Liver (tissue), 3 donors: ENCODE results near the gene DPAGT1.

Experiments
- CTCF ChIP-seq: fragments of 150-350 bp; IDR thresholded peaks from 2 replicates; pipeline ENCODE4 v1.5.1; 2017; ENCODE audit warnings: improper control_type of control experiment, low read depth, low read length; ENCODE audit not compliant: missing input control
- EGR1 ChIP-seq, 2 donors: IDR thresholded peaks; 2 replicates each; pipeline ENCODE4 v1.6.1; 2016 to 2018; ENCODE audit warnings: antibody characterized with exemption in 2 of 2, low read depth in 2 of 2
- GABPA ChIP-seq, 2 donors: IDR thresholded peaks in 1 of 2; conservative IDR thresholded peaks in 1 of 2; 2 replicates each; pipeline ENCODE4 v1.6.1; 2016; ENCODE audit warnings: antibody characterized with exemption in 2 of 2, mild to moderate bottlenecking in 1 of 2, moderate library complexity in 1 of 2
- NR2F2 ChIP-seq: IDR thresholded peaks from 2 replicates; pipeline ENCODE4 v1.6.1; 2016; ENCODE audit warnings: antibody characterized with exemption
- RAD21 ChIP-seq, 2 donors: IDR thresholded peaks; 2 replicates each; pipeline ENCODE4 v1.6.1; 2016; ENCODE audit warnings: antibody characterized with exemption in 2 of 2, mild to moderate bottlenecking in 2 of 2
- REST ChIP-seq: IDR thresholded peaks from 2 replicates; pipeline ENCODE4 v1.6.1; 2016; ENCODE audit warnings: antibody characterized with exemption, mild to moderate bottlenecking
- RXRA ChIP-seq, 2 donors: IDR thresholded peaks; 2 replicates each; pipeline ENCODE4 v1.6.1; 2017 to 2018; ENCODE audit warnings: antibody characterized with exemption in 2 of 2, mild to moderate bottlenecking in 1 of 2
- YY1 ChIP-seq: IDR thresholded peaks from 2 replicates; pipeline ENCODE4 v1.6.1; 2016; ENCODE audit warnings: antibody characterized with exemption, mild to moderate bottlenecking
- donor health status: healthy.
- donor health status: healthy.

- TF ChIP-seq CTCF (peak; percentile 30), YY1 (peak; percentile 55), GABPA (IDR thresholded peaks at IDR 0.05 in 1 of 2, conservative IDR thresholded peaks at IDR 0.05 in 1 of 2) (no peak), NR2F2 (no peak), RXRA (IDR thresholded peaks at IDR 0.05) (no peak), REST (no peak), RAD21 (IDR thresholded peaks at IDR 0.05) (peak; percentile 67 to 73), EGR1 (IDR thresholded peaks at IDR 0.05; ENCODE audit: low read depth in 2 of 2) (no peak)
Observed at GRCh38 chr11:119100246-119100970, 1.2 kb downstream of the DPAGT1 start.
